ENCODE data around the gene MYL5.
"Not testable (repeated sequence)": the region's sequence is repeated elsewhere in the genome, so short reads cannot be mapped to it uniquely, and the experiment has no call there.

Gene MYL5

DNA sequence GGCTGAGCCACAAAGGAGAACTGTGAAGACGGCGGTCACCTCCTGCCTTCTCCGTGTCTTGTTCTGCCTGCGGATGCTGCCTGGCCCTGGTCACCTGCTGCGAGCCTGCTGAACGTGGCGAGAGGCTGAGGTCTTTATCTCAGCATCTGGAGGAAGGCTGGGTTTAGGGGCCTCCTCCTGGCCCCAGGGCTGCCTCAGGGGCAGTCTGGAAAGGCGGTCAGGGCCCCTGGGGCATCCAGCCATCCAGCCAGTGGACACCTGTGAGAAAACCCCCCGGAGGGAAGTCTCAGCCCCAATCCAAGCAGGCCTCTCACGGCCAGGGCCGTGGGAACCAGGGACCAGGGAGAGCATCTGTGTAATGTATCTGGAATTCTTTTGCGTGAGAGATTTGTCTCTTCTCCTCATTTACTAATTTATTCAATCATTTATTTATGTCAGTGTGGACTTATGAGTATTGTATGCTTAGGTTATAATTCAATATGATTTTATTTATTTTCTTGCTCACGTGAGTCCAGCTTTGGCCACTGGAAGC, 37.6 kb upstream of the MYL5 start:
- no peak for DNase-seq

DNA sequence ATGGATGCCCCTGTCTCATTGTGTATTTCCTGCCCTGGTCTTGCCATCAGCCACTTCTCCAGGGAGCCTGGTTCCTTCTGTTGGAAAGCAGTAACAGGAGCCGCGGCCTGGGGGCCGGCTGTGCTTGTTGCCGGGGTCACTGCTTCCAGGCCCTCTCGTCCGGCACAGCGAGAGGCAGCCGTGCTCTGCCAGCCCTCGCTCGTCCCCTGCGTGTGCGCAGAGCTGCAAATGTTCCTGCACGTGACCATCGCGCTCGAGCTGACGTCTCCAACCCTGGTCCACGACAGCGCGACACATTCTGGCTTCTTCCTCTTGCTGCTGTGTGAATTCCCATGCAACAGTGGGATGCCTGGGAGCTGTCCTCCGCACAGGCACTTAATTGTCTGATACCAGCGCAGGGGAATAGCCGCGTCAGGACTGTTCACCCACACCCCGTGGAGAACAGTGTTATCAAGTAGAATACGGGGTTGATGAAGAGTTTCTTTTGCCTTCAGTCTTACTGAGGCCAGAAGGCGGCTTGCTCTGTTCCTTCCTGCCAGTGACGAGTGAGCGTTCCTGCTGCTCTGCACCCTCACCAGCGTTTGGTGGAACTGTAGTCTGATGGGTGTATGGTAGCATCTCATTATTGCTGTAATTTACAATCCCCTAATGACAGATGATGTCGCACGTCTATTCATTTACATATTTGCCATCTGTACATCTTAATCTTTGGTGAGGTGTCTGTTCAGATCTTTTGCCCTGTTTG, 36.6 kb upstream of the MYL5 start:
- no peak for DNase-seq

DNA sequence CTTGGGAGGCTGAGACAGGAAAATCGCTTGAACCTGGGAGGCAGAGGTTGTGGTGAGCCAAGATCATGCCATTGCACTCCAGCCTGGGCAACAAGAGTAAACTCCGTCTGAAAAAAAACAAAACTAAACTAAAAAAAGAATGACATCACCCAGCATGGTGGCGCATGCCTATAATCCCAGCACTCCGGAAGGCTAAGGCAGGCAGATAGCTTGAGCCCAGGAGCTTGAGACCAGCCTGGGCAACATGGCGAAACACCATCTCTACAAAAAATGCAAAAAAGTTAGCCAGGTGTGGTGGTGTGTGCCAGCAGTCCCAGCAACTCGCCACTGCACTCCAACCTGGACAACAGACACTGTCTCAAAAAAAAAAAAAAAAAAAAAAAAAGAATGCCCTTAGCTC, 32.0 kb upstream of the MYL5 start:
- not testable (repeated sequence) for DNase-seq

DNA sequence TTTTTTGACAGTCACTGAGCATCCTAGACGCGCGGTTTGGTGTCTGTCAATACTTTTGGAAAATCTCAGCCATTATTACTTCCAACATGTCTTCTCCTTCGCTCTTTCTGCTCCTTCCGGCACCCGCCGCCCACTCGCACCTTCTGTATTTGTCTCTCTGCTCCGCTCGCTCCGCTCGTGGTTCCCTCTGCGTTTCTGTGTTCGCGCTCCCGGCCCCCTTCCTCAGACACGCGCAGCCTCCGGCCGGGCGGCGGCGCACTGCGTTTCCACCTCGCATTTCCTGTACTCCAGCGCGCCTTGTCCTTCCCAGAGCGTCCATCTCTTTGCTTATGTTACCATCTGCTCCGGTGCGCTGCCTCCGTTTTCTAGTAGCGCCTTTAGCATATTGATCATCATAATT, 27.9 kb upstream of the MYL5 start:
- no peak for DNase-seq

DNA sequence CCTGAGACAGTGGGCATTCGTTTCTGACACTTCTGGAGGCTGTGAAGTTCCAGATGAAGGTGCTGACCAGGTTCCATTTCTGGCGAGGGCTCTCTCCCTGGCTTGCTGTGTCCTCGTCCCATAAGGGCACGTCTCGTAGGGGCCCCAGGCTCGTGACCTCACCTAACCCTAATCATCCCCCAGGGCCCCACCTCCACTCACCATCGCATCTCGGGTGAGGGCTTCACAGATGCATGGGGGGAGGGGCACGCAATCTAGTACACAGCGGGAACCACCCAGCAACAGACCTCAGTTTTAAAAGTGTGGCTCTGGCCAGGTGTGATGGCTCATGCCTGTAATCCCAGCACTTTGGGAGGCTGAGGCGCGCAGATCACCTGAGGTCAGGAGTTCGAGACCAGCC, 26.9 kb upstream of the MYL5 start:
- DNase-seq: no peak

DNA sequence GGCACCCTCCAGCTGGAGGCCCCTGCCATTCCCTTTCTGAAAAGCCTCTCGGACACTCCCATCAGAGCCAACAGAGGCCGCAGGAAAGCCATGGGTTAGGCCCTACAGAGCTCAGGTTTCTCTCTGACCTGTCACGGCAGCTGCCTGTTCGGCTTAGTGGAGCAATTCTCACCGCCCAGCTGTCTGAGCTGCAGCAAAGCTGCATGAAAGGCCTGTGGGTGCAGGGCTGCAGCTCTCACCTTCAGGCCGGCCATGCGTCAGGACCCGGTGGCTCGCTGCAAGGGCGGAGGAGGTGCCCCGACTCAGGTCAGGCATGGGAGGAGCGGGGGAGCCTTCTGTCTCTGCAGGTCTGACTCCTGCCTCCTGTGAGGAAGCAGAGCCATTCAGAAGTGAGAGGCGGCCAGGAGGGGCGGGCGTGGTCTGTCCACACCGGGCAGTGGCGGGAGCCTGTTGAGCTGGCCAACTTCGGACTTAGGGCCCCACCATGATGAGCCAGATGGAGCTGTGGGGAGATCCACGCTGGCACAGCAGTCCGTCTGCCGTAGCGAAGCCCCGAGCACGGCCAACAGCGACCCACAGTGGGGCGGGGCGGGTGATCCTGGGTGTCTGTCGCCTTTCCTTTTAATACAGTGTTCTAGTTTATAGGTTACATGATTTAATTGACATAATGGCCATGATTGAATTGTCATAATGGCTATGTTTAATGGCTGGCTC, 25.6 kb upstream of the MYL5 start:
- no peak for DNase-seq

DNA sequence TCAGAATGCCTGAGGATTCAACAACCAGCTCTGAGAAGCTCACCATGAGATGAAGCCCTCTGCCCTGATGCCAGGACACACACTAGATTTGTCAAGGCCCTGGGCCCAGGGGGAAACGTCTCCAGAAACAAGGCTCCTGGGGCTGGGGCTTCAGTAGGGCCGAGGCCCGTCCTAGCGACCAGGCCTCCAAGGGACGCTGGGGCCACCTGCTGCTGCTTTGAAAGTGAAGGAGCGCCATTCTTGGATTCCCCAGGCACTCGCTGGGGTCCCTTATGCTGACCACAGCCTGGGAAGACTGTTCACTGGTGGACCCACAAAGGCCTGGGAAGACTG, 25.1 kb upstream of the MYL5 start:
- no peak for DNase-seq

DNA sequence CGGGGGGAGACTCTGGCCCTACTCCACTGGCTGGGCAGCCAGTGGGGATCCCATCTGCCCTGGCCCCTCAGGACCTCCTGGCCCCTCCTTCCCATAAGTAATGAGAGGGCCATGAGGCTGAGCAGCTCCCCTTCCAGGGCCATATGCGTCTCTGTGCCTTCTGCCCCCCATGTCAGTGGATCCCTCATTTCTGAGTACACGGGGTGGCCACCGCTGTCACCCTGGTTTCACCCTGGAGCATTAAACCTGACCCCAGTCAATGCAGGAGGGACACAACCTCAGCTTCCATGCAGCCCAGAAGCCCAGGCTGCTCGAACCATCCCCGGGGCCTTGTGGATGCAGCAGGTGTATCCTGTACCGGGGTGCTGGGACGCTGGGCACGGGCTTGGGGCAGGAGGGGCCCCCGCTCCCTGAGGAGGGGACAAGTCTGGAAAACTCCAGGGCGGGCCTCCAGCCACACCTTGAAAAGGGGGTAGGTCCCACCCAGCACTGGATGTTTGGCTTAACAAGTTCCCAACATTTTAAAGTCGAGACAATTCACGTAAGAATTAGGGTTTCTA, 24.5 kb upstream of the MYL5 start:
- no peak for DNase-seq

DNA sequence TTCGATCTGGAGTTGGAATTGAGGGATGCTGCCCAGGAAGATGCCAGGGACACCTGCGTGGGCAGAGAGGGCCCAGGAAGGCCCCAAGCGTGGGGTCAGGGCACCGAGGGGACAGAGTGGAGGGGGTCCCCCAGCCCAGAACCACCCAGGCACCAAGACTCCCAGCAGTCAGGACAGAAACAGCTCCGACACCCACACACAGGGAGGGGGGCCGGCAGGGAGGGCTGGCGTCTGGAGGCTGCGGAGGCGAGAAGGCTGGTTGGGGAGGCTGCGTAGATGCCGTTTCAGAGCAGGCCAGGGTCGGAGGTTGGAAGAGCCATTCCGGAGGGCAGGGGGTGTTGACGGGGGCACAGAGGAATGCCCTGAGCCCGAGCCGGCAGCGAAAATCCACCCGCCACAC, 23.9 kb upstream of the MYL5 start:
- DNase-seq: no peak

DNA sequence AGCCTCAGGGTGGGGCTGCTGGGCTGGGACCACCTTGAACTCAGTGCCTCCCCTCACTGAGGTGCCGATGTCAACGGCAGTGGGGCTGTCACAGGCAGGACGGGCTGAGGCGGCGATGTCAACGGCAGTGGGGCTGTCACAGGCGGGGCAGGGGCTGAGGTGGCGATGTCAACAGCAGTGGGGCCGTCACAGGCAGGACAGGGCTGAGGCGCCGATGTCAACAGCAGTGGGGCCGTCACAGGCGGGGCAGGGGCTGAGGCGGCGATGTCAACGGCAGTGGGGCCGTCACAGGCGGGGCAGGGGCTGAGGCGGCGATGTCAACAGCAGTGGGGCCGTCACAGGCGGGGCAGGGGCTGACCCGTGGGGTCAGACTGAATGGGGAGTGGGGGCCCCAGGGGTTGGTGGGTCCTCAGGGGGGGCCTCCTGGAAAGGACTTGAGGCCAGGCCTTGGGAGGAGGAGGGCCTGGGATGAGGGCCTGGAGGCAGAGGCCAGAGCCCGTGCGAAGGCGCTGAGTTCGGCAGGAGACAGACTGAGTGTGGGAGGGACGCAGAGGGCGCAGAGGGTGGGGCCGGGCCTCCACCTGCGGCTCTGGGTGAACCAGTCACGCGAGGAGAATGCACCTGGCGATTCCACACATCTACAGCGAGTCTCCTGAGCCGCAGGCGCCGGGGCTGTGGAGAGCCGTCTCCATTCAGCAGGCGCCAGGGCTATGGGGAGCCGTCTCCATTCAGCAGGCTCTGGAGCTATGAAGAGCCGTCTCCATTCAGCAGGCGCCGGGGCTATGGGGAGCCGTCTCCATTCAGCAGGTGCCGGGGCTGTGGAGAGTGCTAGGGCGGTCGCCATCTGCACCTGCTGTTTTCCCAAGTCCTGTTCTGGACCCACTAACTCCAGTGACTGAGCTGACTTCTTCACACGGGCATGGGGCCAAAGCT, 23.1 kb upstream of the MYL5 start:
- no peak for DNase-seq

DNA sequence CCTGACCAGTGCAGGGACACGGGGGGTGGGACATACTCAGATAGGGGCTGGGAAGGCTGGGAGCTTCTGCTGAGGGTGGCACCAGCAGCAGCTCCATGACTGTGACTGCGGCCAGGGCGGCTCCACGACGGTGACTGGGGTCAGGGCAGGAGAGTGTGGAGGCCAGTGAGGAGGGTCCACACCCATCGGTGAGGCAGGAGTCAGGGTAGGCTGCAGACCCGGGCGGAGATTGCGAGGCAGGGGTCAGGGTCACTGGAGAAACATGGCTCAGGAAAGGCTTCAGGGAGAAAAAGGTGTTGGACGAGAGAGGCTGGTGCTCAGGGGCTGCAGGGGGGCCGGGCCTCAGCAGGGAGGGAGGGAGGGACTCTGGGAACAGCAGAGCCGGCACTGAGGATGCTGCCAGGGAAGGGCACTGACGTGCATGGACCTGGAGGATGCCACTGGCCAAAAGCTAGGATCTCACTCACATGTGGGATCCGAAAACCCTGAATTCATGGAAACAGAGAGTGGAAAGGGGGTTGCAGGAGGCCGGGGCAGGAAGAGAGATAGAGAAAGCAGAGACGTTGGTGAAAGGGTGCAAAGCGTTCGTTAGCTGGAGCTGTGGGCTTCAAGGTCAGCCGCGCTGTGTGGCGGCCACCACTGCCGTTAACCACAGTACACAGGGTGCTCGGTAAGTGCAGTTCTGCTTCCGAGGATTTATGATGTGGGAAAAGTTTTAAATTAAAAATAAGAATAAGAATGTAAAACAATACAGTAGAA, 22.3 kb upstream of the MYL5 start:
- no peak for DNase-seq

DNA sequence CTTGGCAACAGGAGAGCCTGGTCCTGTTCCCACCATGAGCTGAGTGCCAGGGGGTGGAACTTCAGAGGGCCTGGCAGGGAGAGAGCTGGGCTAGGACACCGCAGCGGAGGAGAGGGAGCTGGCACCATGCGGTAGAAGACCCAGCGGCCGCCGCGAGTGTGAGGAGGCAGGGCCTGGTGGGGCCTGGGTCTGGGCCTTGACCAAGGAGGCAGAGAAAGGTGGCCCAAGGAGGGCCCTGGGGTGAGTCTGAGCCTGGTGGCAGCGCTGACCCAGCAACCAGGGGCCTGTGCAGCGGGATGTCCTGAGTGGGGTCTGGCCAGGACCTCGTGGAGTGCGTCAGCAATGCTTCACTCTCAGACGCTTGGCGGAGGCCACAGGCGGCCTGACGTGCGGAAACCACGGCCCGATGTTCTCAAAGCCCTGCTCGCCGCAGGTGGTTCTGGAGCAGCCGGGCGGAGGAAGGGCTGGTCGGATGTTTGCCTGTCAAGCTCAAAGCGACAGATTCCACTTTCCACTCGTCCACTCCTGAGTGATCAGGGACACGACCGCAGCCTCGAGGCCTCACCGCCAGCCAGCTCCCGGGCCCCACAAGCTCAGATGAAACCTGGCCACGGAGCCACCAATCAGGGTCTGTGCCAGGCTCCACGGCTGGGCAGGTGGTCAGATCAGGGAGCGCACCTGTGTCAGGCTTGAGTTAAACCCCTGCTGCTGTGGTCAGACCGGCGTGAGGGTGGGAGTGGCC, 21.1 kb upstream of the MYL5 start:
- no peak for DNase-seq

DNA sequence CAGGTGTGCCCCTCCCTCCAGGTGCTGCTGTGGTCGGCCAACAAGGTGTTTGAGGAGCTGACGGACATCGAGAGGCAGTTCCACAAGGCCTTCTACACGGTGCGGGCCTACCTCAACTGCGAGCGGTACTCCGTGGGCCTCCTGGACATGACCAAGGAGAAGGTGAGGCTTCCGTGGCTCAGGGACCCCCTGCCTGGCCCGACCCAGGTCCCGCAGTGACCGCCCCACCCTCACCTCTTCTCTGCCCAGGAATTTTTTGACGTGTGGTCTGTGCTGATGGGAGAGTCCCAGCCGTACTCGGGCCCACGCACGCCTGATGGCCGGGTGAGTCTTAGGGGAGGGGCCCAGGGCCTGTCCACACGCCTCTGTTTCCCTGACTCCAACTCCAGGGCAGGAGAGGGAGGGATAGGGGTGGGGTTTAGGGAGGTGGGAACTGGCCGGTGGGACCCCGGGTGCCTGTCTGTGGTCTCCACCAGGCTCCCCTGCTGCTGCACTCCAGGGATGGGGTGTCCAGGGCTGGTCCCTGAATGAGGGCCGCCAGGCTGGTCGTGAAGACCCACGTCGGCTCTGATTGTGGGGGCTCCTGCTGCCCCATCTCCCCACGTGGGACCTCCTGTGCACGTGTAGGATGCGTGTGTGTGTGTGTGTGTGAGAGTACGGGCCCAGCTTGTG, 20.4 kb upstream of the MYL5 start:
- no peak for DNase-seq

DNA sequence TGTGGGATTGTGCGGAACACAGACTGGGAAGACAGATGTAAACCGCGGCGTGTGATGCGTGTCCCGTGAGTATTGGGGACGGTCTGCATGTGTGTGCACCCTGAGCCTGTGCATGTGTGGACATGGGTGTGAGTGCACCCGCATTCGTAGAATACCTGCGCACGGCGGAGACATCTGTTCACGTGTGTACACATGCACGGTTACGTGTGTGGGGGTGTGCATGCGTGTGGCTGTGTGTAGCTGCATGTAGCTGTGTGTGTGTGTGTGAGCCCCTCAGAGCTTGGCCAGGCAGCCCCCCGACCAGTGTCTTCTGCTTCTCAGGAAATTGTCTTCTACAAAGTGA, 19.9 kb upstream of the MYL5 start:
- DNase-seq: no peak

DNA sequence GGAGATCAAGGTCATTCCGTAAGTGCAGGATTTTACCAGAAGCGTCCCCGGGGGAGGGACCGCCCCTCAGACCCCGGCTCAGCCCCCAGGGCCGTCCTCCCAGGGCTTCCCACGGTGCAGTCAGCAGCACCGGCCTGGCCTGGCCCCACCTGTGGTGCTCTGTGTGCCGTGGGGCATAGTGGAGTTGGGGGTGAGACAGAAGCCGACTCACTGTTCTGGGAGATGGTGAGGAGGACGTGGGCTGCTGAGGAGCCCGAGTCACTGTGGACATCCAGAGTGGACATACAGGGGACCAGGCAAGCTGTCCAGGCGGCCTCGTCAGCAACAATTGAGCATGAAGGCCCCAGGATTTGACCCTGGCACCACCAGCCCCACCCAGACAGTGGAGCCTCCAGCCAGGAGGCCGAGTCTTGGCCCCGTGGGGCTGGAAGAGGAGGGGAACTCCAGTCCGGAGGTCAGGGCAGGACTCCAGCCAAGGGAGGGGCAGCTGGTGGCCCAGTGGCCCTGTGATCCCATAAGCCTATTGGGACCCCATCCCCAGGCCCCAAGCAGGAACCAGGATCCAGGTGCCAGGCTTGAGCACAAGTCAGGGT, 19.4 kb upstream of the MYL5 start:
- no peak for DNase-seq

DNA sequence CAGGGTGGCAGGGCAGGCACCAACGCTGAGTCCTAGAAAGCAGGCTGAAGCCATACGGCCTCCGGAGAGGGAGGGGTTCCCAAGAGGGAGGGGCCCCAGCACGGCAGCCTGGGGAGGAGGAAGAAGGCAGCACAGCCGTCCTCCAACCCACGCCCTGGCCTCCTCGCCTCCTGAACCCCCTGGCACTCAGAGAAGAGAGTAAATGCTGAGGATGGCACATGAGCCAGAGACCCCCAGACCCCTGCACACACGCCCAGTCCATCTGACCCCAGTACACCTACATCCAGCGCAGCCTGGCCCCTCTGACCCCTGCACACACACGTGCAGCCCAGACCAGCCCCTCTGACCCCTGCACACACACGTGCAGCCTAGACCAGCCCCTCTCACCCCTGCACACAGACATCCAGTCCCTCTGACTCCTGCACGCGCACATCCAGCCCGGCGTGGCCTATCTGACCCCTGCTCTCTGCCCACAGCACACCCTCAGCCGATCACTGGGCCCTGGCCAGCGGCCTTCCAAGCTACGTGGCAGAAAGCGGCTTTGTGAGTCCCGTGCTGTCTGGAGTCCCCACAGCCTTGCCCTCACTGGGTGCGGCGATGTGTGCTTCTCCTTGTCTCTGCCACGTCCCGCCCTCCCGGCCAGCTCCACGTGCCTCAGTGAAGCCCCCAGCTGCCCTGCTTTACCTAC, 18.7 kb upstream of the MYL5 start:
- no peak for DNase-seq

DNA sequence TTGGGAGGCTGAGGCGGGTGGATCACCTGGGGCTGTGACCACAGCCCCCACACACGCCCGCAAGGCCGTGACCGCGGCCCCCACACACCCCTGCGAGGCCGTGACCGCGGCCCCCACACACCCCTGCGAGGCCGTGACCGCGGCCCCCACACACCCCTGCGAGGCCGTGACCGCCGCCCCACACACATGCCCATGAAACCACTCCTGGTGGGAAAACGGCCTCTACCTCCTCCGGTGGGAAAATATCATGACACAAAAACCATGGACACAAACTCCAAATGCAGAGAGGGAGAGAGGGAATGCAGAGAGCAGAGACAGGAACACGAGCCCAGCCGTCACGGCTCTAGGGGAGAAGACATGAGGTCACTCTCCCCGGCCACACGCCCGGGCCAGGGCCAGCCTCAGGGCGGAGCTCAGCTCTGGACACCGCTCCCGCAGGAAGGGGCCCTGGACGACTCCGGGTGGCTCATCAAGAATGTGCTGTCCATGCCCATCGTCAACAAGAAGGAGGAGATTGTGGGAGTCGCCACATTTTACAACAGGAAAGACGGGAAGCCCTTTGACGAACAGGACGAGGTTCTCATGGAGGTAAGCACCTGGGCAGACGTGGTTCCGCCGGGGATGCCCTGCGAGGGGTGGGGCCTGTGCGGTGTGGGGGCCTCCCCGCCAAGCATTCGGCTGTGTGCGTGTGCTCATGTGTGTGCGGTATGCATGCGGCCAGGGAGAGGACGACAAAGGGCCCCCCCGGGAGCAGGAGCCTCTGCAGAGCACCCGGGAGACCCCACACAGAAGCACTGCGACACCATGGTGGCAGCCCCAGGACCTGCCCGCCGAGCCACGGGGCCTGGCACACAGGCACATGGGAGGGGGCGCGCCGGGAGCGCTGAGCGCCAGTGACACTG, 17.7 kb upstream of the MYL5 start:
- no peak for DNase-seq

DNA sequence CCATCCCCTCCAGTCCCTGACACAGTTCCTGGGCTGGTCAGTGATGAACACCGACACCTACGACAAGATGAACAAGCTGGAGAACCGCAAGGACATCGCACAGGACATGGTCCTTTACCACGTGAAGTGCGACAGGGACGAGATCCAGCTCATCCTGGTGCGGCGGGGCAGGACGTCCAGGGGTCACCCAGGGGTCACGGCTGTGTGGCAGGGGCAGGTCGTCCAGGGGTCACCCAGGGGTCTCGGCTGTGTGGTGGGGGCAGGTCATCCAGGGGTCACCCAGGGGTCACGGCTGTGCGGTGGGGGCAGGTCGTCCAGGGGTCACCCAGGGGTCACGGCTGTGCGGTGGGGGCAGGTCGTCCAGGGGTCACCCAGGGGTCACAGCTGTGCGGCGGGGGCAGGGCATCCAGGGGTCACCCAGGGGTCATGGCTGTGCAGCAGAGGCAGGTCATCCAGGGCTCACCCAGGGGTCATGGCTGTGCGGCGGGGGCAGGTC, 17.0 kb upstream of the MYL5 start:
- no peak for DNase-seq

Data from NK-92 treated with Interleukin-12 subunit alpha and Interleukin-12 subunit beta, amount 100 ng/mL, for 24 hours (cell line).